Stimulated activated effector memory CD8-positive, alpha-beta T cell treated with anti-CD3 and anti-CD28 coated beads, Interleukin-12 subunit alpha, Interleukin-12 subunit beta, amount 100 ng/mL, for 72 hours (primary cell): ENCODE results near the gene HMMR.
"Not testable (repeated sequence)": the region's sequence is repeated elsewhere in the genome, so short reads cannot be mapped to it uniquely, and the experiment has no call there.

Source experiments
- ATAC-seq: fragments of 150-1000 bp; cut with Tn5 transposase; 2 replicates; pipeline ENCODE4 v1.10.0; 2021
- DNase-seq, 2 donors: peaks; one replicate each; pipeline ENCODE4 v3.0.0; 2021 to 2022; ENCODE audit warnings: low spot score in 2 of 2
- H3K27ac Mint-ChIP-seq: one replicate; pipeline ENCODE4 v1.8.0; 2022; ENCODE audit warnings: mild to moderate bottlenecking, mixed read lengths
- H3K36me3 Mint-ChIP-seq: one replicate; pipeline ENCODE4 v1.8.0; 2022; ENCODE audit warnings: mild to moderate bottlenecking, mixed read lengths
- H3K4me1 Mint-ChIP-seq: one replicate; pipeline ENCODE4 v1.8.0; 2022; ENCODE audit warnings: mixed read lengths
- H3K4me3 Mint-ChIP-seq: one replicate; pipeline ENCODE4 v1.8.0; 2022; ENCODE audit warnings: mild to moderate bottlenecking, mixed read lengths
- H3K9me3 Mint-ChIP-seq: one replicate; pipeline ENCODE4 v1.8.0; 2022; ENCODE audit warnings: mixed read lengths

HMMR gene

DNA sequence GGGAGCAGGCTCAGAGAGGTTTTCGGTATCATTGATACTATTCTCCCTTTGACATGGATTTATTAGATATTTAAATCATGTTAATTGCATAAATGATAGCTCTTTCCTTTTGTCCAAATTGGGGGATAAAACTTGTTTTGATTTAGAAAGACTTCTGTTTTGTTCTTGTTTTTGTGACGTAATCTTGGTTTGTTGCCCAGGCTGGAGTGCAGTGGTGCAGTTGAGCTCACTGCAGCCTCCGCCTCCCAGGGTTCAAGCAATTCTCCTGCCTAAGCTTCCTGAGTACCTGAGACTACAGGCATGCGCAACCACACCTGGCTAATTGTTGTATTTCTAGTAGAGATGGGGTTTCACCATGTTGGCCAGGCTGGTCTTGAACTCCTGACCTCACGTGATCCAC lies 52.1 kb downstream of the HMMR start:
- H3K27ac Mint-ChIP-seq: peak overlapping the region; percentile 37
- no peak overlapping the region for H3K4me3 Mint-ChIP-seq
- H3K9me3 Mint-ChIP-seq: no peaks in the 10 kb centered on the region
- peaks cover 33% of the 10 kb centered on the region for H3K4me1 Mint-ChIP-seq
- peaks cover 80% of the 10 kb centered on the region for H3K36me3 Mint-ChIP-seq
- ATAC-seq (no peak), DNase-seq (no peak)

DNA sequence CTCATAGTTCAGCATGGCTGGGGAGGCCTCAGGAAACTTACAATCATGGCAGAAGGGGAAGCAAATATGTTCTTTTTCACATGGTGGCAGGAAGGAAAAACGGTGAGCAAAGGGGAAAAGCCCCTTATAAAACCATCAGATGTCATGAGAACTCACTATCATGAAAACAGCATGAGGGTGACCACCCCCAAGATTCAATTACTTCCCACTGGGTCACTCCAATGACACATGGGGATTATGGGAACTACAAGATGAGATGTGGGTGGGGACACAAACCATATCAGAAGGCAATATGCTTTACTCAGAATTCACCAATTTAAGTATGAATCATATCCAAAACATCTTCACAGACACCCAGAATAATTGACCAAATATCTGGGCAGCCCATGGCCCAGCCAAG lies 64.7 kb downstream of the HMMR start:
- no peaks in the 10 kb centered on the region for H3K9me3 Mint-ChIP-seq
- peaks cover 13% of the 10 kb centered on the region for H3K4me1 Mint-ChIP-seq
- H3K27ac Mint-ChIP-seq: peak overlapping the region; percentile 14
- peaks cover 21% of the 10 kb centered on the region for H3K36me3 Mint-ChIP-seq
- DNase-seq (no peak), ATAC-seq (no peak)
- H3K4me3 Mint-ChIP-seq: no peak overlapping the region

GRCh38 chr5:163529698-163530097 lies 69.3 kb downstream of the HMMR start:
- H3K4me3 Mint-ChIP-seq: no peak overlapping the region
- H3K27ac Mint-ChIP-seq: no peak overlapping the region
- DNase-seq: no peak
- ATAC-seq: no peak
- no peaks in the 10 kb centered on the region for H3K36me3 Mint-ChIP-seq
- H3K4me1 Mint-ChIP-seq: peaks cover 4% of the 10 kb centered on the region
- H3K9me3 Mint-ChIP-seq: no peaks in the 10 kb centered on the region

- Mint-ChIP-seq H3K9me3 (no peaks in the 10 kb centered on the region), H3K36me3 (no peaks in the 10 kb centered on the region), H3K27ac (no peak overlapping the region), H3K4me1 (no peaks in the 10 kb centered on the region), H3K4me3 (no peak overlapping the region)
- no peak for ATAC-seq
- no peak for DNase-seq
Observed at GRCh38 chr5:163531272-163531671, 70.8 kb downstream of the HMMR start.

DNA sequence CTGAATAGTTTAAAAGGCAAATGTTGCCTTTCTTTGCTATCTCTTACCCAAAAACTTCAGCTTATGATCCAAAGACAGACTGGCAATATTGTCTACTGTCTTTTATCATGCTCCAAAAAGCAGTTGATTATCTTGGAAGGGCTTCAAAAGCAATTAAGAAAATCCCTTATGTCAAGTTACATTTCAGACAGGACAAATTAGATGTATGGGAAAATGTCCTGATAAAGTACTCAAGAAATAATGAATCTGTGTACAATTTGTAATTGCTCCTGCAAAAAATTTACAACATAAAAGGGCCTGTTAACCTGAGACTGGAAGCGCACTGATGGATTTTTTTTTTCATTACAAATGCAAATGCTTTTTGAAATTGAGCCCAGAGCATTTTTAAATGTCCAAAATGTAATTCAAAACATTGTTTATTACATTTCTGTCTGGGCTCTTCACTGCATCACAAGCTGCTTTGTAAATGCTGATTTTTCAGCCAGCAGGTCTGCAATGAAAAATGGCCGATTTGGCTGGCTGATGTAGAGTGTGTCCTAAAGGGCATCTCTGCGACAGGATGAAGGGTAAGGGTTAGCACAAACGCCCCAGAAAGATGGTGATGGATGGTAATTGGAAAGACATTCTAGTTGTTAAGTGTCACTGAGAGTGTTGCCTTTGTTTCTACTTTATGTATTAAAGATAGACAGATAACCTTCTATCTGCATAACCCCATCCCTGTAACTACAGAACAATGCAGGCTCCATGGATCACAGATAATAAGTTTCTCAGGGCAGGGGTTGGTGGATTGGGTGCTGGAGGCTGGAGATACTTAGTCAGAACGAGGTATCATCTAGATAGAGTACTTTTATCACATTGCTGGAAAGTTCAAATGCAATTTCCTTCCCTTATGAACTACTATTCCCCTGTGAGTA lies 72.0 kb downstream of the HMMR start:
- no peak for ATAC-seq
- Mint-ChIP-seq H3K4me1 (no peaks in the 10 kb centered on the region), H3K36me3 (no peaks in the 10 kb centered on the region), H3K4me3 (no peak overlapping the region), H3K27ac (no peak overlapping the region), H3K9me3 (no peaks in the 10 kb centered on the region)
- DNase-seq: no peak

- no peaks in the 10 kb centered on the region for H3K4me1 Mint-ChIP-seq
Observed at GRCh38 chr5:163533223-163533622, 72.8 kb downstream of the HMMR start.

GRCh38 chr5:163534492-163535094 lies 74.2 kb downstream of the HMMR start:
- ATAC-seq: no peak
- Mint-ChIP-seq H3K9me3 (no peaks in the 10 kb centered on the region), H3K36me3 (no peaks in the 10 kb centered on the region), H3K27ac (no peak overlapping the region), H3K4me1 (no peaks in the 10 kb centered on the region), H3K4me3 (no peak overlapping the region)
- DNase-seq: no peak

More at GRCh38 chr5:163533223-163533622, 72.8 kb downstream of the HMMR start:
- ATAC-seq (no peak), DNase-seq (no peak)
- Mint-ChIP-seq H3K27ac (no peak overlapping the region), H3K36me3 (no peaks in the 10 kb centered on the region), H3K4me3 (no peak overlapping the region), H3K9me3 (no peaks in the 10 kb centered on the region)

- DNase-seq (no peak), ATAC-seq (no peak)
- Mint-ChIP-seq H3K9me3 (no peaks in the 10 kb centered on the region), H3K36me3 (no peaks in the 10 kb centered on the region), H3K4me1 (no peaks in the 10 kb centered on the region), H3K4me3 (no peak overlapping the region), H3K27ac (no peak overlapping the region)
Observed at GRCh38 chr5:163535290-163535689, 74.9 kb downstream of the HMMR start.

- H3K4me3 Mint-ChIP-seq, H3K27ac Mint-ChIP-seq, H3K36me3 Mint-ChIP-seq, H3K9me3 Mint-ChIP-seq, H3K4me1 Mint-ChIP-seq, ATAC-seq, DNase-seq: not testable (repeated sequence)
Observed at GRCh38 chr5:163536442-163536841, 76.0 kb downstream of the HMMR start.

DNA sequence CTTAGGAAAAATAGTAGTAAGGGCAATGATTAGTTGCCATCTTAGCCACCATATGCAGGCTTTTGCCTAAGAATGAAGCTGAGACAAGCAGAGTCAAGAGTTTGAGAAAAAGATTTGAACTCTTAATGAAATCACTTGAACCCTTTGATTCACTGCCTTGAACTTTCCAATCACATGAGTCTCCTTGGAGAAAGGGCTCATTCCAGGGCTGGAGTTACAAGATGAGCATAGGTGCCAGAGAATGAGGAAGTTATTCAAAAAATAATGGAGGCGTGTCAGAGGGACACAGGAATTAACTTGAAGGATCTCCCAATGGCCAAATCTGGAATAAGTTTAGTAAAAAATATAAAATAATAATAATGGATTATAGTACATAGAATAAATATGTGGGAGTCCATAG lies 80.3 kb downstream of the HMMR start:
- Mint-ChIP-seq H3K4me3 (no peak overlapping the region), H3K4me1 (peaks cover 4% of the 10 kb centered on the region), H3K27ac (no peak overlapping the region), H3K9me3 (no peaks in the 10 kb centered on the region), H3K36me3 (no peaks in the 10 kb centered on the region)
- ATAC-seq: no peak
- DNase-seq: no peak
